GM18907 (cell line): ENCODE results near the gene FHIT.
A peak's percentile ranks its signal among the peaks of the same experiment; 100 is the strongest.

Experiments
- ATAC-seq: cut with Tn5 transposase; IDR thresholded peaks from one replicate; pipeline ENCODE4 v1.9.1; 2021; ENCODE audit warnings: mild to moderate bottlenecking, moderate library complexity; ENCODE audit not compliant: unreplicated experiment

FHIT gene

DNA sequence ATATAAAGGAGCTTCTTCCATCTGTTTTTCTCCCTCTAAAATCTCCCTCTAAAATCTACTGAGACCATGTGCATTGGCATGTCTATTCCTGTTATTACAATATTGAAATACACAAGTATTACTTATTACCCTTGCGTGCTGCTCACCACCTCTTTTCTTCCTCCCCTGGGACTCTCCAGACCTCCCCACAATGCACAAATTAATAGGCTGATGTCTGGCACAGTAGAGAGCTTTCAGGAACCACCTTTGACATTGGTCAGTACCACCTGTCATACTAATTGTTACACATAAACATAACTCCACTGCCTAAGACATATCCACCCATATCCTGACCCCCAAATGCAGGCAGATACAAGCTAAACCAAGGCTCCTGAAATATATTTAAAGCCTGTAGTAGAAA is 722.6 kb downstream of the FHIT start:
- peak; percentile 98 for ATAC-seq

DNA sequence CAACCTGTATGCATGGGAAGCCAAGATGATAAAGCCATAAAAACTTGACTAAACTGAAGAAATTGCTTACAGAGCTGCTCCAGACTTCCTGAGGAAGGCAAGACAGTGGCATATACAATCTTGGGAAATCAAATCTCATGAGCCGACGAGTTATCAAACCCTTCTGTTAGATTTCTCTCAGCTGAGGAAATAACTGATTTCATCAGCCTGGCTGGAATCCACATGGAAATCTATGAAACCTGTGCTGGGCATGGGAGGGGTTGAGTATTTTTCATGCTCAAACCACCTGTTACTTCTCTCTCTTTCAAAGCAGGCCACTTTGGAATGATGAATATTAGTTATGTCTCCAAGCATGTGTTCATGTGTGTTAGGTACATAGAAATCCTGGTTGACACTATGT is 727.7 kb downstream of the FHIT start:
- no peak for ATAC-seq

DNA sequence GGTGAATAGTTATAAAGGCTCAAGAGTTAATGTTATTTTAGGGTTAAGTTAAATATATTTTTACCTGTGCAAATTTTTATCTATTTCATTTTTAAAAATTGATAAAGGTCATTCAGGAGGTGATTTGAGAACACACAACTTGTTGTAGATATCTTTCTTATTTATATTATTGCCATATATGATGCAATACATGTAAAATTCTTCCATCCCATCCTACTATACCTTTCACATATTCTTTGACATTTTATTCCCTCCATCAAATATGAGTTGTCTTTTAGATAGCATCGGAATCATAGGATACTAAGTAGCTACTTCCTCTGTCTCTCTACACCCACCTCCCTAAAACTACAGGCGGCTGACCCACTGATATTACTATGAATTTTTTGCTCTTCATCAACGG is 734.1 kb downstream of the FHIT start:
- ATAC-seq = no peak

DNA sequence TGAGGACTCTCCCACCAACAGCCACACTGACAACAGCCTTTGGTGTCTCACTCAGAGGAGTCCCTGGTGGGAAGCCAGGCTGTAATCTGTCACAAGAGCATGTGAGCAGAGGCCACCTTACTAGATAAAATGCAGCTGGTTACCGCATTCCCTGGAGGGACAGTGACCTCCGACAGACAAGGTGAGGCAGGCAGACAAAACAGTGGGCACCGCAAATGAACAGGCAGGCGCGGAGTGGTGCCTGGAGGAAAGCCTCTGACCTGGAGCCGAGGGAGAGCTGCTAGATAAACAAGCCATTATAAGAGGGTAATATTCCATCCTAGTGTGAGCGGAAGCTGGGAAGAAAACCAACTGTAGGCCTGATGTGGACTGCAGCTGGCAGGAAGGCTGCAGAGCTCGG is 736.4 kb downstream of the FHIT start:
- ATAC-seq = no peak

DNA sequence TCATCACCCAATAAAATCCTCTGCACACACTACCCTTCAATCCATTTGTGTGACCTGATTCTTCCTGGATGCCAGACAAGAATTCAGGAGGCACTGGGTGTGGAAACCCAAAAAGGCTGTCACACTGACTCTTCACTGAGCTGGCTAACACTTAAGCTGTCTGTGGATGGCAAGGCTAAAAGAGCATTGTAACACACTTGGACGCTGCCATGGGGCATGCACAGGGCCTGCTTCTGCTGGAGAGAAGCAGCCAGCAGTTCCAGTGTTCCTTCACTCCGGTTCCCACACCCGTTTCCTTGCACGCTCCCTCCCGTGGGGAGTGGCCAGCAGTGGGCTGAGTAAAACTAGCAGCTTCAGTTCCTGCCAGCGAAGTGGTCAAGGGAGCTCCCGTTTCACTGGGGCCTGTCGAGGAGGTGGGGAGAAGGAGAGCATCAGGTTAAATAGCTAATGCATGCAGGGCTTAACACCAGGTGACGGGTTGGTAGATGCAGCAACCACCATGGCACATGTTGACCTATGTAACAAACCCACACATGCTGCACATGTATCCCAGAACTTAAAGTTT is 737.1 kb downstream of the FHIT start:
- ATAC-seq = no peak

DNA sequence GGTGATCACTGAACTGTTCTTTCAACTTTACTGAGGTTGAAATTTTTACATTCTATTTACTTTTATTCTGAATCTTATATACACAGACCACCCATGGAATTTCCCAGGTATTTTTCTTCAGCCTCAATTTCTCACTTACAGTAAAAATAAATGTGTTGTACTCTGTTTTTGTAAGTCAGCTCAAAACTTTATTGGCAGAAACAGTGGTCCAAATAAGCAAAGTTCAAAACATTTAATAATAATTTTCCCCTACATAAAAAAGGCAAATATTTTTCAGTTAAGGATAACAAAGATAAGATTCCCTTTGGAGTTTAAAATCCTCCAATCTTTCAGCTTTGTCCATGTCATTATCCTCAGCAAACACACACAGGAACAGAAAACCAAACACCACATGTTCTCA is 738.0 kb downstream of the FHIT start:
- ATAC-seq = no peak

DNA sequence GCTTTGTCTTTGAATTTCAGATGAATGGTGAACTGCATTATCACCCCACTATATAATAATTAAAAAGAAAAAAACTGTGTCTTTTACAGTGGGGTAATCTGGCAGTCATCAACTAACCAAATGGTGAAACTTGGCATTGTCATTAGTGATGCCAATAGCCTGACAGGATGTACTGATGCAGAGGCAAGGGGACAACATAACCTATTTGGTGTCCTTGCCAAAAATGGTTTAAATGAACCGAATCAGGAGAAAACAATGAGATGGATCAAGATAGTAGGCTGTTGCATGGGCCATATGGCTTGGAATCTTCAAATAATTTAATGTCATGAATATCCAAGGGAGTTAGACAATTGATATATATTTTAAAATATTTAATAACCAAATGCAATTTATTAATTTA is 738.7 kb downstream of the FHIT start:
- ATAC-seq = no peak

DNA sequence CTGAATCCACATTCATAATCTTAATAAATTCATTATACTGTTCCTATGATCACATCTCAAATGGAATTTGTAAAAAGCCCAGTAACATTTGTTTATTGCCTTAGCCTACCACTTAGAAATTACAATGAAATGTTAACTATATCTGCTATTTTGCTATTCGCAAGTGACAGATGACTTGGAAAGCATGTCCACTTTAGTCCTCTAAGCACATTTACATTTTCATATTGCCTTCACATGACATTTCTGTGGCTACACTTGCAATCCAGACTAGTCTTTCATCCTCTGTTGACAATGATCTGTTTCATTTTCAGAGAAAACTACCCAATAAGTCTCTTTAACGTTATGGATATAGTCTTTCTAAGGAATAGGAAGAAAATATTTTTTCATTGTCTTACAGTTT is 741.8 kb downstream of the FHIT start:
- no peak for ATAC-seq

DNA sequence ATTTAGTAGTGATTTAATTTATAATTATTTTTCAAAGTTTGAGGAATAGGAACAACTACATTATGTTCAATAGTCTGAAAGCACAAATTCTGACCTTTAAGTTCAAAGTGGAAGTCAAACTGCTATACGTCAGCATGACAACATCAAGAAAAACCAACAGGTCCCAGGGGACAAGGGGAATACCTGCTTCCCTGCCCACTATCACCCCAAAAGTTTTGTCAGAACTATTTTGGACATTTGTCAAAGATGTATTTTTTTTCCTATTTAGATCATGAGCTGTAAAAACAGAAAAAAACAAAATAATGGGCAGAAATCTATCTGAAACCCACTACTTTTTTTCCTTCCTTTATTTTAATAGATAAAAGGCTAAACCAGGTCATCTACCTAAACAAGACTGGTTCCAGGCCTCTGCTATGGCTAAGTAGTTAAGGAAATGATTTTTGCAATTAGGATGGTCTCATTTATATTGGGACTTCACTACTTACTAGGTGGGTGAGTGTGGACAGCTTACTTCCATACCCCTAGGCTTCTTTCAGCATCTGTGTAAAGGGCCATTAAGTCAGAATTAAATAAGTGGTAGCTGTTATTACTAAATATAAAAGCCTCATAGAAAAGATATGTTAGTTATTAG is 746.3 kb downstream of the FHIT start:
- ATAC-seq = peak; percentile 69

DNA sequence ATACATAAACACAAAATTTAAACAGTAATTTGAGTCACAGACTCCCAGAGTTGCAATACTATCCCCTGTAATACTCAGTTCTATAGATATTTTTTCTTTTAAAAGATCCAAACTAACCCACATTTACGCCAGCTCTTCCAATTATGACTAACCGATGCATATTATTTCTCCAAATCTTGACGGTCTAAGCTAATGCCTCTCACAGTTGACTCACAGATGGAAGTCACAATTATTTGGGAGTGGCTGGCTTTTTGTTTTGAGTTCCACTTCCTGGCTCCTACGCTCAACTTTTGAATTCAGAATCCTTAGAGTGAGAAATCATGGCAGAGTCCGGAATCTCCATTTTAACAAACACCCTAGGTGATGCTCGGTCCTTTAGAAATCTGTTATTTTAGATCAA is 749.9 kb downstream of the FHIT start:
- ATAC-seq = no peak

DNA sequence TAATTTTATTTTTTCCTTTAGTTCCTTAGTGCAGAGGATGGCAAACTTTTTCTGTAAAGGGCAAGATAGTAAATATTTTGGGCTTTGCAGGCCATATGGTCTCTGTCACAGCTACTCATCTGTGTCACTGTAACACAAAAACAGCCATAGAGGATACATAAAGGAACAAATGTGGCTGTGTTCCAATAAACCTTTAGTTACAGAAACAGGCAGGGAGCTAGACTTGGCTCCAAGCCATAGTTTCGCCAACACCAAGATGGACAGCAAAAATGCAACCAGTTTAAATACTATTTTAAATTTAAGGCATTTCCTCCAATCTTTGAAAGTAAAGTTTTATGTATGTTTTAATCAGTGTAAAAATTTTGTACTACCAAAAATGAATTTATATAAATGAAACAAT is 753.4 kb downstream of the FHIT start:
- no peak for ATAC-seq

DNA sequence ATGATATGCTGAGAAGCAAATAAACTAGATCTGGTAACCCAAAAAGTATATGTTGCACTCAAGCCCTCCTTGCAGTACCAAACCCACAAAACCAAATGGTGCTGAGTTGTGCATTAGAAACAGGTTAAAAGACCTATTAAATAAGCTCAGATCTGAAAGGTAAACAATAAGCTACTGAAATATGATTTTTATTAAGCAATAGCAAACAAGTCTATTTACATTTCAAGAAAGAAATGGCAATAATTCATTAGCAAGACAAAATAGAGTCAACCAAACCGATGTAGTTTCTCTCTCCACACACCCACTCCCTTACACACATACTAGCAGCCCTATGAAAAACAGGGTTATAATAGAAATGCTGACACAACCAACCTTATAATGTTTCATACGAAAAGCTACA is 760.3 kb downstream of the FHIT start:
- ATAC-seq = no peak

DNA sequence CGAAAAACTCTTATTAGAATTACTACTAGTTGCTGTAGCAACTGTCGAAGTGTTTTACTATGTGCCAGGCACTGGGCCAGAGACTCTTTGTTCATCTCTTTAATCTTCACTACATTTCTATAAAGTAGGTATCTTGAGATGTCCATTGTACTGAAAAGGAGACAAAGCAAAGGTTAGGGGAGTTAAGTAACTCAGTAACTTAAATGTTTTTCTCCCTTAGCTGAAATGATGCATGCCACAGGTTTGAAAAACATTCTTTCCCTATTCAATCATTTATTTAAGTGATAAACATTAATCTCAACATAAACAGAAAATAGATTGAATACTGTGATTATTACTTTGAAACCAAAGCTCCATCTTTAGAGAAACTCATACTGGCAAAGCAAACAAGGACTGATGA is 776.2 kb downstream of the FHIT start:
- no peak for ATAC-seq

DNA sequence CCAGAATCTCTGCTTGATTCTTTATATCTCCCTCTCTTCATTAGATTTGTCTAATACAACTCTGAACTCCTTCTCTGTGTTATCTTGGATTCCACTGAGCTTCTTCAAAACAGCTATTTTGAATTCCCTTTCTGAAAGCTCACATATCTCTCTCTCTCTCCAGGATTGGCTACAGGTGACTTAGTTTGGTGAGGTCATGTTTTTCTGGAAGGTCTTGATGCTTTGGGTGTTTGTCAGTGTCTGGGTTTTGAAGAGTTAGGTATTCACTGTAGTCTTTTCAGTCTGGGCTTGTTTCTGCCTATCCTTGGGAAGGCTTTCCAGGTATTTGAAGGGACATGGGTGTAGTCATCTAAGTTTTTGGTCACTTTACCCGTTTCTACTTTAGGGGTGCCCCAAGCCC is 781.8 kb downstream of the FHIT start:
- ATAC-seq = no peak

DNA sequence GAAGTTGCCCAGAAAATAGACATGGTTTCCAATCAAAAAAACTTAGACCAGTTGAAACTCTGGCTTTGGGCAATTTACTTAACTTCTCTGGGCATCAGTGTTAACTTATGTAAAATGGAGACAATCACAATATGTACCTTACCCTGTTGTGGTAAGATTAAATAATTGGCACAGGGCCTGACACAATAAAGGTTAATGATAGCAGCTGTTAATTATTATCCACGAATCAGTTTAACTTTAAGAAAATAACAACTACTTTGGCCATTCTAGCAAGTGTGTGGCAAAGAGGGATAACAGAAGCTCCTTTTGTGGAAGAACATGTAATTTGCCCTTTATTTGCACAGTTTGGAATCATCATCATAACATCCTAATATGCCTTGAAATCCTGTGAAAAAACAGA is 787.6 kb downstream of the FHIT start:
- no peak for ATAC-seq

DNA sequence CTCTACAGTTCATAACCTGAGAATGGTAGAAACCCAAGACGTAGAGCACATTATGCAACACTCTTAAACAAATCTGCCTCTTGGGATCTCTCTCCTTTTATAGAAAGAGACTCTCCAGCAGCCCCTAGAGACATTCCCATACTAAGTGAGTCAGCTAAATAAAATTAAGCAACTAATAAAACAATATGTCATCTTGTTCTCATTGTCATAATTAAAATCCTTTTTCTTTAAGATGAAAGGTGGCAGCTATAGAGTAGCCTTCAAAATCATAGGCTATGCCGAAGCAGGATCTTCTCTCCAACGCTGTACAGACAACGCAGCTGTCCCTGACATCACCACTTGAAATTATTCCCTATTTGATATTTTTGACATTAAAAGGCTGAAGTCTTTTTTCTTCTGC is 790.0 kb downstream of the FHIT start:
- ATAC-seq = no peak

DNA sequence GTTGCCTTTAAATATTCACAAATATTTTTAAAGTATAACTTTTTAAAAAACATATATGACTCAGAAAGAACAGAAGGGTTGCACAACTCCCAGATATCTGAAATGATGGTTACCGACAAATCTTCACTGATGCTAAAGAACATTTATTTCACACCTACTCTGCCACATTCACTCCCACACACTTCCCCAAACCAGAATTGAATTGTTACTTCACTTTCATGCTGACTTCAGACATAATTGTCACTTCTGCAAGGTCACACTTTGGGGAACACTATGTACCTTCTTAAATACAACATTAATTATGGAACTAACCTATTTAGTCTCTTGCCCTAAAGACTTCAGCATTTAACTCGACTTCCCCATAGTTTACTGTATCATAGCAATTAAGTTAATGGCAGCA is 795.1 kb downstream of the FHIT start:
- no peak for ATAC-seq

DNA sequence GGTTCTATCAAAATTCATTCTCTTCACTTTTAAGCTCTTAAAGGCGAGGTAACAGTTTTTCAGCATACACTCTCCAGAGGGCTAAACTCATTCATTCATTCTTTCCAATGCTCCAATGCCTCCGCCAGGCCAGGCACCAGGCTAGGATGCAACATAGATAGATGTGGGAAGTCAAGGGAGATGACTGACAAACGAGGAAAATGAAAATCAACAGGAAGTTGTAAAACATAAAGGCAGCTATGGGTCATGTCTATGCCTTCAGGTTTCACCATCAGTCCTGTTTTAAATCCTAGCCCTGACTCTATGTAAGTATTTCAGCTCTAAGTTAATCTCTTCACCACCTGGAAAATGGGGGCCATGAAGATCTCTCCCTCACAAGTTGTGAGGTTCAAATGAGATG is 797.9 kb downstream of the FHIT start:
- ATAC-seq = no peak

DNA sequence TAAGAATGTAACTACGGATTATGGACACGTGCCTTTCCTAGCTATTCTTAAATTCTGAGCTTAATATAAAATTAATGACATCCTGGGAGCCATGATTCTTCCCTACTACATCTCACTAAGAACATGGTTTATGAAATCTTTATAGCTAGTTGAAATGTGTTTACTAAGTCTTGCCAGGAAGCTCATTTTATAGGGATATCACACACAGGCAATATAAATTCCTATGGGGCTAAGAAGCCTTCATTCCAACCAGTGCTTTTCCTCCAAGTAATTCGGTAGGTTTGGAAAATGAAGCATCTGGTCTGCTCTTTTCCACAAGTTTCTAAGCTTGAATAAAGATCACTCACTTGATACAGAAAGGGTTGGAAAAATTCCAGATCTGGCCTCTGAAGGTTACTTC is 802.6 kb downstream of the FHIT start:
- no peak for ATAC-seq

DNA sequence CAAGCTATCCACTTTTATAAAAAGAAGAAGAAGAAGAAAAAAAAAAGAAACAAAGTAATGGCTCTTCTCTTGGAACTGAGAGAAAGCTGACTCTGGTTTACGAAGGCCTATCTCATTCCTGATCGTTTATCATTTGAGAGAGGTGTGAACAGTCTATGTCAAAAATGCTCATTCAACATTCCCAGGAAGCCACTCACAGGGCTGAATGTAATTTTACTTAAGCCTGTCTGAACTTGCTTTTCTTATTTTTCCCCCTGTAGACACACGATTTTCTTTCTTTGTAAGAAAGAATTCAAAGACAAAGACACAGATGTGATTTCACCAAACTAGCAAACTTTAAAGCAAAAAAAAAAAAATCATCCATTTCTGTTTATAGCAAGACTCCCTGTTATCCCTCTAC is 805.8 kb downstream of the FHIT start:
- ATAC-seq = no peak

DNA sequence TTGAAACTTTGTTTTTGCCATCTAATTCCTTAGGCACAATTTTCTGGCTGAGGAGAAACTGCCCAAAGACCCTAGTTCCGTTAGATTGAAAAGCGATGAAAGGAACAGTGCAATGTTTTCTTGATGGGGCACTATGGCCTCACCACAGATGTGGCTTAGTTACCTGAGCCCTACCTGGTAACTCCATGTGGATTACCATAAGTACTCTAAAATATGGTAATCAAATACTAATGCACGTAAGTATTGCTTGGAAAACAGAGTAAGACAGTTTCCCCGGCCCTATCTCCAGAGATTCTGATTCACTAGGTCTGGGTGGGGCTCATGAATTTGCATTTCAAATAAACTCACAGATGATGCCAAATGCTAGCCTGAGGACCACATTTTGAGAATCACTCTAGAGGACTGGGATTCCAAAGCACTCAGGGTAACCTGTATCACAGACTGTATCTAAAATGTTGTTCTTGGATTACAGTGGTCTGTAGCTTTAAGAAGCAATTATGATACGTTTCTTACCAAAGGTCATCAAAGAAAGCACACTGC is 806.3 kb downstream of the FHIT start:
- no peak for ATAC-seq

DNA sequence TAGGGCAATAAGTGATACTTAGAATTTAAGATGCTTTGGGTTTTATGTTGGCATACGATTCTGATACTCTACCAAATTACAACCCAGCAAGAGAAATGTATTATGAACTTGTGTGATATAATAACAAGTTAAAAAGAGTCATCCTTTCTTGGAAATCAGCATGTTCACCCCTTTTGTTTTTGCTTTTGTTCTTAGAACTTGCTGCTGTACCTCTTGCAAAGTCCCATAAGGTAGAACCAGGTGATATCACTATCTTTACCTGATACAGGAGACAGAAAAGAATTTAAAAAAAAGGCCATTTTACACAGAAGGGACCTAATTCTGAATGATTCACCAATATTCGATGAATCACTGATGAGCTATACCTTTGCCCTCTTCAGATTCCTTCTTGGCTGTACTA is 810.4 kb downstream of the FHIT start:
- no peak for ATAC-seq
